GM15510 (cell line): Measurements from ENCODE around the gene GAS7.

Source experiments
- POLR2A ChIP-seq: IDR thresholded peaks from 3 replicates; pipeline ENCODE4 v1.6.1; 2011; ENCODE audit warnings: borderline replicate concordance; ENCODE audit not compliant: insufficient read length; ENCODE audit errors: extremely low read depth

The GAS7 gene

DNA sequence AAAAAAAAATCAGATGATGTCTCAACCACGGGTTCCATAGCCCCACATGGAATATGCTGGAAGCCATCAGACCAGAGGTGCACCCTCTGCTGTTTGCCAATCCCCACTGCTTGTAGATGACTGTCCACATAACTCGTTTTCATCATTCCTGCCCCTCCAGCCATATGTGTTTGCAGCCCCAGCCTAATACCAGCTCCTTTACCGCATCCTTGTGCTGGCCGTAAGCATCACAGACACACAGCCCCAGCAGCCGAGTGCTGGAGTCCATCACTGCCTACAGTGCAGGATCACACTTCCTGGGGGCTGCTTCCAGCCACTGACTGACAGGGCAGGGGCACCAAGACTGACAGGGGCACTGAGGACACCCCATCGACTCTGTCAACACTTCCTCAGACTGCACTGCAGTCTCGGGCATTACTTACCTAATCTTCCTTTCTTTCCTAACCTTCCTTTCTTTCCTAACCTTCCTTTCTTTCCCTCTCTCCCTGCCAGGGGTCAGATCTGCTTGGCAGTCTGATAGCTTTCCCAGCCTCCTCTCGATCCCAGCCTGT, 298.3 kb downstream of the GAS7 start:
- no peak for TF ChIP-seq POLR2A

DNA sequence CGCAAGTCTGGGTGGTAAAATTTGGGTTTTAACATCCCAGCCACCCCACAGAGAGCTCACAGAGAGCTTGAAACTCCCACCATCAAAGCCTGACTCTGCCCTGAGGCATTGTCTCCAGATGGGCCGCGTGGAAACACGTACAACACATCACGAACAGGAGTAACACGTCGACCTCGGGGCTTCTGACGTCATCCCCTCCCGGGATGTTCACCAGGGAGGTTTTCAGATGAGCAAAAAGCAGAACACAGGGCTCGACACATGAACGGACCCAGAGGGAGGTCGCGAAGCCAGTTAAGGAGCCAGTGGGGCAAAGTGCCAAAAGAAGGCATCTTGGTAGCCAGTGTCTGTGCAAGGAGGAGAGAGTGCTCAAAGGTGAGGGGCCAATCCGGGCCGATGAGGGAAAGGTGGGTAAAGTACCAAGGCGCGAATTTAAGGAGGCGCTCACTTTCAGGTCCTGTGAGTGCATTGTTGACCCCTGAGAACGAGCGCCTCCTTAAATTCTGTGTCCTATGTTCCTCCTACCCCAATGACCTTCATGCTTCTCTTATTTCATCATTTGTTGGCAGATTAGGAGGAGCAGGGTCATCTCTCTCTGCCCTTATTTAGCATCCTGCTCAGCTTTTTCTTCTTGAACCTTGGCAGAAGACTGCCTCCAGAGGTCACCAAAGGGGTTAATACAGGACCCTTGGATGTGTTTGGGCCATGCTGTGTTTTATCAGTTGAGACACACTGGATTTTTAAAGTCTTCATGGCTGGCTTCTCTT, 298.9 kb downstream of the GAS7 start:
- TF ChIP-seq POLR2A = no peak

DNA sequence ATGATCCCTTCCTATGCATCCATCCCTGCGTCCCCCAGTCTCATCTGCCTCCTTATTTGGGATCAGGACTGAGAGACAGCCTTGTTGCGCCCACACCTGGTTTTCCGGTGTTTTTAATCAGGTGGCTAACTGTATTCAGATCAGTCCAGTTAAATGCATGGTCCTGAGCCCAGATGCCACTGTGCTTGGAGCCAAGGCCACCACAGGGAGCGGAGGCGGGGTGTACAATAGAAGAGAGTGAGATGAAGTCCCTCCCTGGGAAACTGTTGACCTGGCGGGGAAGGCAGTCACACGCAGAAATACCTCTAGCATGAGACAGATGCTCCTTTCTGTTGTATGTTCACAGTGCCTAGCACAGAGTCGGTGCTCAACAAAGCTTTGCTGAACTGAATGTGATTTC, 299.6 kb downstream of the GAS7 start:
- no peak for TF ChIP-seq POLR2A

DNA sequence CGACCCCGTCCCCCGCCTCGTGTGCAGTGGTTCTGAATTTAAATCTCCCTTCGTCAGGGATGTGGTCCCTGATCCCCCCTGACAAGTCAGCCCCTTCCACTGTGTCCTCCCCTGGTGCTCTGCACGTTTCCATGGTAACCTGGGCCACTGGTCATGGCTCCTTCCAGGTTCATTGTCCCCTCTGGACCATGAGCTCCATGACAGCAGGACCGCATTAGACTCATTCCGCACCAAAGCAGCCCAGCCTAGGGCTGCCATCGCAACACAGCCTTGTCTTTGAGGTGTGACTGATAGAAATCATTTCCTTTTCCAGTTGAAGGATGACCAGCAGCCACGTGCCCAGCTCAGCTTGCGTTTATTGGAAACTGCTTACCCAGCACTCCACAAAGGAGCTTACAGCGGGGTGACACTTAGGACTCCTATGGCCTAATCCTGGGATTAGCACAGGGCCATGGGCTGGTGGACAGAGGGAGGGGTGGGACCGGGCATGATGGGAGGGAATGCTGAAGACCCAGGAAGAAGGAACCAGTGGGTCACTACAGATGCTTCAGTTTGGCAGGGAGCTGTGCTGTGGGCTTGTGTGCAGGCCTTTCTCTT, 300.9 kb downstream of the GAS7 start:
- TF ChIP-seq POLR2A = no peak

DNA sequence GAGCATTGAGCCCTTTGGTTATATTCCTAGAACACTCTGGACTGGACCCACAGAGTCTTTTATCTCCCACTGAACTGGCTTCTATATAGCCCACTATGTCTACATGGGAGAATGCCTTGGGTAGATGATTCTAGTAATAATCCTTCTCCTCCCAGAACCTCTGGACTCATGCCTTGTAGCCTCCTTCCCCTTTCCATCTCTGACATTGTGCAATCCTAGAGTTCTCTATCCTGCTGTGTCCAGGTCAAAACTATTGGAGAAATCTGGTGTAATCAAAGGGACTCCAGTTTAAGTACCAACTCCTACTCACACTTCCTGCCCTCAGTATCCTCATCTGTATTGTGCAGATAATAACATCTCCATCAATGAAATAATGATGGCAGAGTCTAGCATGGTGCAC, 302.5 kb downstream of the GAS7 start:
- TF ChIP-seq POLR2A = no peak

DNA sequence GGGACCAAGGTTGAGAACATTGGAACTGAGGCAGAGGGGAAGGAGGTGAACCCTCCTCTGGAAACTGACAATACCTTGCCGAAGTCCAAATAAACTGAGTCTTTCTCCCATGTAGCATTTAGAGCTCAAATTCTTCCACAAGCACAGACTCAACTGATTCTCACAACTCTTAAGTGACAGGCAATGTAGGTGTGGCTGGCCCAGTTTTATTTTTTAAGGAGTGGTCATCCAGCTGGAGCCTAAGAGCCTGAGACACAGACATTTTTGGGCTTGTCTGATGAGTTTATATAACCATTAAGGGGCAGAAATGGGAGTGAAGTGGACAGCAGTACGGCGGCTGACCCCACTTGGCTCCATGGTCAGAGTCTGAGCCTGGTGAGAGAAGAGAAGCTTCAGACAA, 304.2 kb downstream of the GAS7 start:
- TF ChIP-seq POLR2A = no peak

DNA sequence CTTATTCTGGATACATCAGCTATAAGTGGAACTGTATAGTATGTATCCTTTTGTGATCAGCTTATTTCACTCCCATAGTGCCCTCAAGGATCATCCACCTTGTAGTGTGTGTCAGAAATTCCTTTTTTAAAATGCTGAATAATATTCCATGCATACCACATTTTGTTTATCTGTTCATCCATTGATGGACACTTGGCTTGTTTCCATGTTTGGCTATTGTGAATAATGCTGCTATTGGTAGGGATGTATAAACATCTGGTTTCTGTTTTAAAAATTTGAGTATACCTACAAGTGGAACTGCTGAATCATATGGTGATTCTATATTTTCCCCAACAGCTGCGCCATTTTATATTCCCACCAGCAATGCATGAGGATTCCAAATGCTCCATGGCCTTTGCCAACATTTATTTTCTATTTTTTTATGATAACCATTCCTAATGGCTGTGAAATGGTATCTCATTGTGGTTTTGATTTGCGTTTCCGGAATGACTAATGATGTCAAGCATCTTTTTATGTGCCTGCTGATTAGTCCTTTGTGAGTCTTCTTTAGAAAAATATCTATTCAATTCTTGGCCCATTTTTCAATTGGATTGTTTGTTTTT, 304.9 kb downstream of the GAS7 start:
- no peak for TF ChIP-seq POLR2A

DNA sequence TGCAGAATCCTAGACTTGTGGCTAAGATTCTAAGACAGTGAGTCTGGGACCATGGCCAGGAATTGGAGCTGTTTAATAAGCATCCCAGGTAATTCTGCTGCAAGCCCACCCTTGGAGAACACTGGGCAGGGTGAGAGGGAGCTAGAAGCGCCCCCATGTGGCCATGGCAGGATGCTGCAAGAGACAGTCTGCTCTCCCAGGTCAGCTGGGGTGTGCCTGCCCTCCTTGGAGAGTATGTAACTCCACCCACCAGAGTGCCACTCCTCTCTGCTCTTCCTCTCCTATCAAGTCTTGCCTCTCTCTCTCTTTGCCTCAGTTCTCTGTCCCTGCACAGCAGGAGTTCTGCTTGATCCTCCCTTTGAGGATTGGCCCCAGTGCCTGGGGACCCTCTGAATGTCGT, 308.3 kb downstream of the GAS7 start:
- no peak for TF ChIP-seq POLR2A

DNA sequence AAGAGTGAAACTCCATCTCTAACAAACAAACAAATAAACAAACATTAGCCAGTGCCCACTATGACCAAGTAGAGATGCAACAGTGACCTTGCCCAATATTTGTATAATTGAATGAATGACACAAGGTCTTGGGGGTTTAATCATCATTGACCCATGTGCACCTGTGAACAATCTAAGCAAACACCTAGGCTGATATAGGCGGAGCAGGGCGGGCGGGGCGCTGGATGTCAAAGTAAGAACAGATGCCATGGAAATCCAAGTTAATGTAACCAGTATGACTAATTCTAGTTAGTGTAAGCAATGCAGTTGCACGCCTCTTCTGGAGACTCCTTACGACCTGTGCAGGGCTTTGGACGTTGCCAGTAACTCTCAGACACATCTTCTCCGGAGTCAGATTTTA, 310.9 kb downstream of the GAS7 start:
- TF ChIP-seq POLR2A = no peak

DNA sequence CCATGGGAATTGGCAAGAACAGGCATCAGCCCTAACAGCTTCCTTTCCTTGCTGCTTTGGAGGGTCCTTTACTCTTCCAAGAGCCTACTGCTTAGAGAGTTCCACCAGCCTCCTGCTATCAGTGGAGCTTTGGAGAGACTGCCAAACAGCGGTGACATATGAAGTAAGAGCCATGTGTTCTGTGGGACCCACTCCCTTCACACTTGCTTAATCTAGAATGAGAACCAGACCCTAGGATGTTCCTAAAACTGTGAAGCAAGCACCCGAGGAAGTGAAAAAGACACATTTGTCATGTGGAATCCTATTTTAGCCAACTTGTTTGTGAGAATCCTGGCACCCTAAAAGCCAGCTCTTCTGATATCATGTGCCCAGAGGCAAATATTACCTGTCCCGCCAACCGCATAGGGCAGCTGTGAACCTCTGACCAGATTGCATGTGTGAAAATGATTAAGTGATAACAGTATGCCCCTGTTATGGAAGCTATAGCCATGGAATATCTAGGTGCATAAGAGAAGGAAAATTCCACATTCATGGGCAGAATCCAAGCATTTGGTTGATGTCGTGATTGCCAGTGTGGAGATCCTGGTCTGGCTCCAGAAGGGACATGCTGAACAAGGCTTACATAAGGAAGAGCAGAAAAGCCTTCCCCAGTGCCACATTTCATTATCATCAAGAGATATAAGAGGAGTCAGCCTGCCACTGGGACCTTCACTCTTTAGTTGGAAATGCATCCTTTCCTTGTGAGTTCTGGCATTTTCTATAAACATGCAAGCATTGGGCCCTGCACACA, 312.1 kb downstream of the GAS7 start:
- TF ChIP-seq POLR2A = no peak

DNA sequence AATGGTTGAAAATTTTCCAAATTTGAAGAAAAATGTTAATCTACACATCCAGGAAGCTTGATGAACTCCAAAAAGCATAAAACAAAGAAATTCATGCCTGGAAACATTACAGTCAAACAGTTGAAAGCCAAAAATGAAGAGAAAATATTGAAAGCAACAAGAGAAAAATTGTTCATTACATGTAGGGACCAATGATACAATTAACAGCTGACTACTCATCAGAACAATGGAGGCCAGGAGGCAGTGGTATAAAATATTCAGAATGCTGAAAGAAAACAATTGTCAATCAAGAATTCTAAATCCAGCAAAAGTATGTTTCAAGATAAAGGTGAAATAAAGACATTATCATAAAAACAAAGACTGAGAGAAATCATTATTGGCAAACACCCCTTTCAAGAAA, 315.0 kb downstream of the GAS7 start:
- no peak for TF ChIP-seq POLR2A

DNA sequence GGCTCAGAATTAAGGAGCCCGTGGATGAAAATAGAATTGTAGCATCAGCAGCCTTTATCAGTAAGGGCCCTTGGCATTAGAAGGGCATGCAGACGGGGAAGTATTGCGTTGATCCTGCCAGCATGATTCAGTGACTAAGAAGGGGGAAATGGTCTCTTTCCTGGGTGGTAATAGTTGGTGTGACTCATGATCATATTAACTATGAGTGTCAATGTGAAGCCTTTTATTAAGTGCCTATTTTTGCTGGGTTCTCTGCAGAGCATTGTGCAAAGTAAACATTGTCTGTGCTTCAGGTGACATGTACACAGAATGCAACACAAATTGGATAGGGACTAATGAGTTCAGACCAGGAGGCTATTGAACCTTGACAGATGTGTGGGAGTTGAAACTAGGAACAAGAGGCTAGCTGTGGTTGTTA, 317.8 kb downstream of the GAS7 start:
- no peak for TF ChIP-seq POLR2A

DNA sequence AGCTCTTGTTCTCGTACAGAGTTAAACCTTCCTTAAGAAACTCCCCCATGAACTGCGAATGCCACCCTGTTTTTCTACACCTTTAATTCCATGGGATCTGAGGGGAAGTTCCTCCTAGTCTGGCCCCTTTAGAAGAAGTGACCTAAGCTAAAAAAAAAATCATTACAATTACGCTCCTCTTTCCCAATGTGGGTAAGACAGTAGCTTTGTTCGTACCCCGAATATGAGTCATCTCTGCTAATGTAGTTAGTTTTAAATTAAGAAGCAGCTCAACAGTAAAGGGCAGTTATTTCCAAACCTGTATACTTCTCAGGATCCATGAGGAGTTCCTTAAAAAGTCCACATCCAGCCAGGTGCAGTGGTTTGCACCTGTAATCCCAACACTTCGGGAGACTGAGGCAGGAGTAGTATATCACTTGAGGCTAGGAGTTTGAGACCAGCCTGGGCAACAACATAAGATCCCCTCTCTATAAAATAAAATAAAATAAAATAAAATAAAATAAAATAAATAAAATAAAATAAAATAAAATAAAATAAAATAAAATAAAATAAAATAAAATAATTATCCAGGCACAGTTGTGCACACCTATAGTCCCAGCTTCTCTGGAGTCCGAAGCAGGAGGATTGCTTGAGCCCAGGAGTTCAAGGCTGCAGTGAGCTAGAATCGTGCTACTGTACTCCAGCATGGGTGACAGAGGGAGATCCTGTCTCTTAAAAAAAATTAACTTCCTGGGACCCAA, 319.4 kb downstream of the GAS7 start:
- no peak for TF ChIP-seq POLR2A

DNA sequence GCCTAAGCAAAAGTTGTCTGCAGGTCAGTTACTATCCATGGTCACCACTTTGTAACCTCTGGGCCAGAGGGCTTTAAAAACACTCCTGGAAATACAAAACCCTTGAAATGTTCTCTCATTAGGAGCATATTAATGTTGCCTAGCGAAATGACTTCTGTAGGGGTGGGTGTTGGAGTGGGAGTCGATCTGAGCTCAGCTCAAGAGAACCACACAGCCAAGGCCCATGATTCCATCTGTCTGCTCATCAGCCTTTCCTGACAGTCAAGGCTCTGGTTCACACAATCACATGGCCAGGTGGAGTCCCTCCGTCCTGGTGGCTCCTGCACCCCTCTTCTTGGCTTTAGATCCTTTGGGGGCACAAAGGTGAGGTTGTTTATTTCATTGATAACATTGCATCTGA, 320.1 kb downstream of the GAS7 start:
- TF ChIP-seq POLR2A = no peak

DNA sequence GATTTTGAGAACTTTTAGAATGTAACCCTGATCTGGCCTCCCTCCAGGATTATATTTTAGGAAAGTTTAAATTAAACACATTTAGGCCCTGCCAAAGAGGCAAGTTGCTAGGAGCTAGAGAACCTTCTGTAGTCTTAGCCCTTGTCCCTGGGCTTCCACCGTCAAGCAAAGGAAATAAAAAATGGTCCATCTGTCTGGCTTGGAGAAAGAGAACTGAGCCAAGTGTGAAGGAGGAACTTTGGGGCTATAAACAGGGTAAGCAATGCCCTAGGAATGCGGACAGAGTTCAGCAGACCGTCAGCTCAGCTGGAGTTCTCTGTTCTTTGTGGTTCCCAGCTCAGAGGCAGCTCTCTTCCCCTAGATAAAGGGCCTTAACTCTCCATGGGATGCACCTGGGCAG, 323.0 kb downstream of the GAS7 start:
- no peak for TF ChIP-seq POLR2A

DNA sequence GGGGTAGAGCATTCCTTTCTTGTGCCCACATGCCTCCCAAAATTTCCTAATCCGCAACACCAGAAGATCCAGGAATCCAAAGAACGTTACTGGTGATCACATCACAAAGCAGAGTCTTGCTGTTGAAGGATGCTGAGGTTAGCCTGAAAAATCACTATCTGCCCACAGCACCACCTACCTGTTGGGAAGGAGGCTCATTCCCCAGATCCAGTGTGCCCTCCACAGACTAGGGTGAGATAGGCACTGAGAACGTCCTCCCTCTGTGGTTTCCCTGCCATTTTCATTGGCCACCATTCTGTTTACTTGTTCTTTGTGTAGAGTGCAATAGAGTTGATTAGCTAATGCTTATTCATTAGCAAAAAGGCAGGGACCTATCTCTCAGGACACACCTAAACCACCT, 323.7 kb downstream of the GAS7 start:
- no peak for TF ChIP-seq POLR2A
